GM12878 (cell line): ENCODE results near the gene HEBP1. TPM values are rescaled to one million over a fixed set of nuclear protein-coding genes. Genes with fewer than 3 reads are reported as not detected.

ENCODE experiments used
- ATAC-seq: fragments of 200-7000 bp; cut with Tn5 transposase; 3 replicates; pipeline ENCODE4 v1.9.1; 2020; ENCODE audit warnings: mild to moderate bottlenecking, moderate library complexity
- BruUV-seq: library from RNA; stranded (reverse); fragments of 400-500 nt; replicated peaks from 2 replicates; lab custom pipeline; 2021; lab: Mats Ljungman, UMichigan
- CTCF ChIA-PET: fragments of 300-600 bp; sonication (Branson Sonifier 250); formaldehyde crosslinking; extraction: SDS; loops from one replicate; lab custom pipeline; 2021; ENCODE audit warnings: inconsistent platforms; lab: Yijun Ruan, JAX
- POLR2A ChIA-PET: fragments of 350-600 bp; formaldehyde crosslinking; extraction: SDS; loops from one replicate; lab custom pipeline; 2021; ENCODE audit warnings: inconsistent platforms; lab: Charles Lee
- RAD21 ChIA-PET: fragments of 300-600 bp; sonication (Branson Sonifier 250); formaldehyde crosslinking; loops from one replicate; lab custom pipeline; 2023; ENCODE audit warnings: antibody characterized with exemption; ENCODE audit not compliant: unreplicated experiment; lab: Charles Lee
- SMC1A ChIA-PET: fragments of 300-600 bp; sonication (Branson Sonifier 250); formaldehyde crosslinking; loops from one replicate; lab custom pipeline; 2023; ENCODE audit not compliant: unreplicated experiment, uncharacterized antibody; lab: Charles Lee
- DNase-seq: peaks from one replicate; pipeline ENCODE4 v3.0.0-alpha.2; 2011; ENCODE audit warnings: low read depth, low spot score
- FAIRE-seq: peaks from 3 replicates; lab custom pipeline; 2011; peaks lifted over from hg19 to GRCh38; lab: Jason Lieb, UNC
- H2AFZ ChIP-seq: 2 replicates; pipeline ENCODE4 v1.6.0; 2011; ENCODE audit warnings: low read depth, low read length, control low read depth; ENCODE audit not compliant: control insufficient read depth
- H3K27ac ChIP-seq: 2 replicates; pipeline ENCODE4 v1.5.1; 2011; ENCODE audit warnings: control low read depth; ENCODE audit not compliant: control insufficient read depth, insufficient read depth
- H3K27me3 ChIP-seq, 2 experiments: replicated peaks in 1 of 2; 2 replicates each; pipeline versions ENCODE4 v1.6.0 to v1.6.1; 2011; ENCODE audit warnings: low read length in 1 of 2; ENCODE audit not compliant: control insufficient read depth in 2 of 2, insufficient read depth in 2 of 2
- H3K36me3 ChIP-seq, 2 experiments: 2 replicates each; pipeline ENCODE4 v1.5.1; 2011; ENCODE audit warnings: low read length in 1 of 2; ENCODE audit not compliant: control insufficient read depth in 2 of 2, insufficient read depth in 2 of 2
- H3K4me1 ChIP-seq: 2 replicates; pipeline ENCODE4 v1.6.1; 2011; ENCODE audit warnings: mild to moderate bottlenecking, low read length, moderate library complexity, mixed read lengths; ENCODE audit not compliant: control insufficient read depth, insufficient read depth
- H3K4me2 ChIP-seq: 2 replicates; pipeline ENCODE4 v1.6.0; 2011; ENCODE audit warnings: control low read depth; ENCODE audit not compliant: control insufficient read depth, insufficient read depth
- H3K4me3 ChIP-seq: fragments of 200-600 bp; sonication (generic); 2 replicates; pipeline ENCODE4 v1.5.1; 2016
- H3K79me2 ChIP-seq: 2 replicates; pipeline ENCODE4 v1.6.0; 2011; ENCODE audit warnings: low read length; ENCODE audit not compliant: control insufficient read depth, insufficient read depth
- H3K9ac ChIP-seq: 2 replicates; pipeline ENCODE4 v1.8.0; 2011; ENCODE audit warnings: low read length, control low read depth, mixed read lengths; ENCODE audit not compliant: control insufficient read depth, insufficient read depth
- H3K9me3 ChIP-seq: replicated peaks from 3 replicates; pipeline ENCODE4 v1.5.1; 2011; ENCODE audit warnings: mild to moderate bottlenecking, low read length; ENCODE audit not compliant: control insufficient read depth, insufficient read depth
- H4K20me1 ChIP-seq: 2 replicates; pipeline ENCODE4 v1.6.0; 2011; ENCODE audit not compliant: control insufficient read depth, insufficient read depth
- CUX1 ChIP-seq: IDR thresholded peaks from 2 replicates; pipeline ENCODE4 v1.6.1; 2012; ENCODE audit warnings: improper control_type of control experiment, low read depth, low read length; ENCODE audit not compliant: insufficient replicate concordance
- HDGF ChIP-seq: fragments of 450-650 bp; IDR thresholded peaks from 2 replicates; pipeline ENCODE4 v1.6.1; 2016; ENCODE audit warnings: antibody characterized with exemption
- IRF4 ChIP-seq: IDR thresholded peaks from 2 replicates; pipeline ENCODE4 v1.6.1; 2011; ENCODE audit warnings: low read depth, low read length
- MYB ChIP-seq: fragments of 150-350 bp; IDR thresholded peaks from 2 replicates; pipeline ENCODE4 v1.6.1; 2014; ENCODE audit warnings: mild to moderate bottlenecking, low read depth, low read length, borderline replicate concordance
- NR2F1 ChIP-seq: fragments of 450-650 bp; conservative IDR thresholded peaks from 2 replicates; pipeline ENCODE4 v1.6.1; 2017; ENCODE audit warnings: mild to moderate bottlenecking
- PML ChIP-seq: IDR thresholded peaks from 2 replicates; pipeline ENCODE4 v1.6.1; 2012; ENCODE audit warnings: low read length, inconsistent platforms
- POLR2AphosphoS5 ChIP-seq: IDR thresholded peaks from 2 replicates; pipeline ENCODE4 v1.6.1; 2011; ENCODE audit warnings: mild to moderate bottlenecking, low read length, inconsistent platforms
- SIX5 ChIP-seq: IDR thresholded peaks from 2 replicates; pipeline ENCODE4 v1.6.1; 2011; ENCODE audit warnings: mild to moderate bottlenecking, low read depth, low read length, moderate library complexity; ENCODE audit not compliant: severe bottlenecking
- SP1 ChIP-seq: IDR thresholded peaks from one replicate; pipeline ENCODE4 v1.6.1; 2011; ENCODE audit warnings: low read depth, low read length
- ZNF274 ChIP-seq: IDR thresholded peaks from one replicate; pipeline ENCODE4 v1.8.0; 2011; ENCODE audit not compliant: insufficient read length, insufficient read depth
- WGBS: methylation state at CpG from one replicate; pipeline ENCODE4 v1.1.6; 2016; ENCODE audit warnings: low lambda C conversion rate; ENCODE audit not compliant: insufficient replicate concordance, insufficient coverage; ENCODE audit errors: missing lambda C conversion rate; 5-methylcytosine and 5-hydroxymethylcytosine counted together
- in situ Hi-C: fragments of 300-500 bp; cut with MboI; formaldehyde crosslinking; loops from 9 replicates; pipeline ENCODE4 v1.14.3; 2018; ENCODE audit warnings: mixed read lengths
- intact Hi-C: fragments of 100-400 bp; cut with micrococcal nuclease; formaldehyde crosslinking; loops from one replicate; pipeline ENCODE4 v1.14.2; 2022; ENCODE audit not compliant: unreplicated experiment
- polyA plus RNA-seq, 11 experiments: library from polyadenylated mRNA; depleted of rRNA in 4 of 11; unstranded in 6 of 11; stranded (reverse) in 5 of 11; fragments of >200 nt; fragmentation: Nextera tagmentation in 4 of 11; fragmentation: Illumina TruSeq in 1 of 11; extraction: Ambion mirVana in 4 of 11; extraction: Trizol in 1 of 11; gene quantifications; 1 replicate in 1 of 11; 2 replicates in 10 of 11; pipeline versions ENCODE4 v1.2.1 to v1.2.3, GENCODE V29; 2011 to 2016; ENCODE audit warnings: inconsistent platforms in 2 of 11, missing spikeins in 2 of 11, low read depth in 1 of 11
- total RNA-seq, 4 experiments: library from RNA; depleted of rRNA in 3 of 4; stranded (reverse); fragments of >200 nt in 3 of 4; fragmentation: Illumina TruSeq in 1 of 4; extraction: Trizol in 1 of 4; gene quantifications; 2 replicates each; pipeline versions ENCODE4 v1.2.1 to v1.2.3, GENCODE V29; 2013 to 2021
- TF ChIP-seq, protein P1 (sequence below): fragments of 450-650 bp; IDR thresholded peaks from 2 replicates; pipeline ENCODE4 v1.6.1; 2017; ENCODE audit warnings: mild to moderate bottlenecking, moderate library complexity

HEBP1 gene
- total and polyA plus RNA-seq, 10 of the 15 experiments (the other 5 are each of a cell fraction or from before 2014, with no cell fraction given): 0.07 to 0.32 (median 0.18) TPM; not detected in 5

GRCh38 chr12:13027032-13027431 lies 27.0 kb upstream of the HEBP1 start (continued):
- TF ChIP-seq CUX1: no peak

- Histone ChIP-seq H3K79me2 (no peaks in the 10 kb centered on the region), H2AFZ (no peak overlapping the region), H3K9ac (no peak overlapping the region), H3K27me3 (peaks cover under 1 to 7% of the 10 kb centered on the region in 2 experiments; a peak in 3 of 4 replicates), H3K4me1 (no peaks in the 10 kb centered on the region), H3K36me3 (no peaks in the 10 kb centered on the region), H3K27ac (no peak overlapping the region), H3K4me2 (no peak overlapping the region), H4K20me1 (no peaks in the 10 kb centered on the region), H3K9me3 (no peaks in the 10 kb centered on the region), H3K4me3 (no peak overlapping the region)
- ATAC-seq (no peak), FAIRE-seq (no peak), DNase-seq (no peak)
- in situ Hi-C loops: no loop called here
- BruUV-seq: no TSS peak
- TF ChIP-seq SIX5 (no peak), POLR2AphosphoS5 (no peak), MYB (no peak), HDGF (no peak), NR2F1 (no peak), PML (no peak), IRF4 (no peak), ZNF274 (no peak), SP1 (no peak)
- TF ChIP-seq, protein P1, sequence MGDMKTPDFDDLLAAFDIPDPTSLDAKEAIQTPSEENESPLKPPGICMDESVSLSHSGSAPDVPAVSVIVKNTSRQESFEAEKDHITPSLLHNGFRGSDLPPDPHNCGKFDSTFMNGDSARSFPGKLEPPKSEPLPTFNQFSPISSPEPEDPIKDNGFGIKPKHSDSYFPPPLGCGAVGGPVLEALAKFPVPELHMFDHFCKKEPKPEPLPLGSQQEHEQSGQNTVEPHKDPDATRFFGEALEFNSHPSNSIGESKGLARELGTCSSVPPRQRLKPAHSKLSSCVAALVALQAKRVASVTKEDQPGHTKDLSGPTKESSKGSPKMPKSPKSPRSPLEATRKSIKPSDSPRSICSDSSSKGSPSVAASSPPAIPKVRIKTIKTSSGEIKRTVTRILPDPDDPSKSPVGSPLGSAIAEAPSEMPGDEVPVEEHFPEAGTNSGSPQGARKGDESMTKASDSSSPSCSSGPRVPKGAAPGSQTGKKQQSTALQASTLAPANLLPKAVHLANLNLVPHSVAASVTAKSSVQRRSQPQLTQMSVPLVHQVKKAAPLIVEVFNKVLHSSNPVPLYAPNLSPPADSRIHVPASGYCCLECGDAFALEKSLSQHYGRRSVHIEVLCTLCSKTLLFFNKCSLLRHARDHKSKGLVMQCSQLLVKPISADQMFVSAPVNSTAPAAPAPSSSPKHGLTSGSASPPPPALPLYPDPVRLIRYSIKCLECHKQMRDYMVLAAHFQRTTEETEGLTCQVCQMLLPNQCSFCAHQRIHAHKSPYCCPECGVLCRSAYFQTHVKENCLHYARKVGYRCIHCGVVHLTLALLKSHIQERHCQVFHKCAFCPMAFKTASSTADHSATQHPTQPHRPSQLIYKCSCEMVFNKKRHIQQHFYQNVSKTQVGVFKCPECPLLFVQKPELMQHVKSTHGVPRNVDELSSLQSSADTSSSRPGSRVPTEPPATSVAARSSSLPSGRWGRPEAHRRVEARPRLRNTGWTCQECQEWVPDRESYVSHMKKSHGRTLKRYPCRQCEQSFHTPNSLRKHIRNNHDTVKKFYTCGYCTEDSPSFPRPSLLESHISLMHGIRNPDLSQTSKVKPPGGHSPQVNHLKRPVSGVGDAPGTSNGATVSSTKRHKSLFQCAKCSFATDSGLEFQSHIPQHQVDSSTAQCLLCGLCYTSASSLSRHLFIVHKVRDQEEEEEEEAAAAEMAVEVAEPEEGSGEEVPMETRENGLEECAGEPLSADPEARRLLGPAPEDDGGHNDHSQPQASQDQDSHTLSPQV: no peak
- 88% methylated on average over 1 of the region's 1 CpG for WGBS
- ChIA-PET SMC1A (interaction anchor here (0.8 to 1.3 kb wide), 2 partner anchors 110 to 186 kb away, joined by 3 to 4 read pairs; no protein-coding TSS in a partner anchor), CTCF (no interaction called here), RAD21 (no interaction called here), POLR2A (no interaction called here)
- intact Hi-C loops: no loop called here
Measured at GRCh38 chr12:13026286-13026685, 26.2 kb upstream of the HEBP1 start.
